ENCODE measurements around the gene LYSMD4. TPM values are rescaled to one million over a fixed set of nuclear protein-coding genes. Genes with fewer than 3 reads are reported as not detected.

LYSMD4 gene
- total RNA-seq, 3 donors from 2014 or later (not counting 1 experiment from before 2014, with no cell fraction given): 5.0 to 9.1 (median 7.2) TPM

DNA sequence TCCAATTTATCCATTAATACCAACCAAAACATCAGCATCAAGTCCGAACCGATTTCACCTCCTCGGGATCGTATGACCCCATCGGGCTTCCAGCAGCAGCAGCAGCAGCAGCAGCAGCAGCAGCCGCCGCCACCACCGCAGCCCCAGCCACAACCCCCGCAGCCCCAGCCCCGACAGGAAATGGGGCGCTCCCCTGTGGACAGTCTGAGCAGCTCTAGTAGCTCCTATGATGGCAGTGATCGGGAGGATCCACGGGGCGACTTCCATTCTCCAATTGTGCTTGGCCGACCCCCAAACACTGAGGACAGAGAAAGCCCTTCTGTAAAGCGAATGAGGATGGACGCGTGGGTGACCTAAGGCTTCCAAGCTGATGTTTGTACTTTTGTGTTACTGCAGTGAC, 20.8 kb downstream of the LYSMD4 start:
- no peak for DNase-seq
- intact Hi-C loops (cut with micrococcal nuclease): no loop called here
- TF ChIP-seq, protein P1, sequence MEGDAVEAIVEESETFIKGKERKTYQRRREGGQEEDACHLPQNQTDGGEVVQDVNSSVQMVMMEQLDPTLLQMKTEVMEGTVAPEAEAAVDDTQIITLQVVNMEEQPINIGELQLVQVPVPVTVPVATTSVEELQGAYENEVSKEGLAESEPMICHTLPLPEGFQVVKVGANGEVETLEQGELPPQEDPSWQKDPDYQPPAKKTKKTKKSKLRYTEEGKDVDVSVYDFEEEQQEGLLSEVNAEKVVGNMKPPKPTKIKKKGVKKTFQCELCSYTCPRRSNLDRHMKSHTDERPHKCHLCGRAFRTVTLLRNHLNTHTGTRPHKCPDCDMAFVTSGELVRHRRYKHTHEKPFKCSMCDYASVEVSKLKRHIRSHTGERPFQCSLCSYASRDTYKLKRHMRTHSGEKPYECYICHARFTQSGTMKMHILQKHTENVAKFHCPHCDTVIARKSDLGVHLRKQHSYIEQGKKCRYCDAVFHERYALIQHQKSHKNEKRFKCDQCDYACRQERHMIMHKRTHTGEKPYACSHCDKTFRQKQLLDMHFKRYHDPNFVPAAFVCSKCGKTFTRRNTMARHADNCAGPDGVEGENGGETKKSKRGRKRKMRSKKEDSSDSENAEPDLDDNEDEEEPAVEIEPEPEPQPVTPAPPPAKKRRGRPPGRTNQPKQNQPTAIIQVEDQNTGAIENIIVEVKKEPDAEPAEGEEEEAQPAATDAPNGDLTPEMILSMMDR (IDR thresholded peaks at IDR 0.05): no peak
- Mint-ChIP-seq H3K9me3 (no peaks in the 10 kb centered on the region), H3K27ac (no peak overlapping the region), H3K36me3 (peaks cover 6% of the 10 kb centered on the region), H3K4me1 (peaks cover 18 to 22% of the 10 kb centered on the region in 2 donors), H3K4me3 (no peak overlapping the region), H3K27me3 (ENCODE audit: low read depth in 2 of 2) (no peaks in the 10 kb centered on the region)
- Histone ChIP-seq H3K4me1 (ENCODE audit: control insufficient read depth, insufficient read depth, low read length) (no peaks in the 10 kb centered on the region), H3K27ac (ENCODE audit: low read length) (no peak overlapping the region), H3K4me3 (ENCODE audit: low read length) (no peak overlapping the region), H3K9me3 (ENCODE audit: control insufficient read depth, insufficient read depth, low read length) (no peaks in the 10 kb centered on the region), H3K27me3 (ENCODE audit: control insufficient read depth, insufficient read depth, low read length) (no peaks in the 10 kb centered on the region), H3K36me3 (ENCODE audit: control insufficient read depth, insufficient read depth, low read length) (peaks cover 32% of the 10 kb centered on the region)
- no peak for ATAC-seq
- 83% methylated on average over 18 of the region's 18 CpGs for WGBS (ENCODE audit: insufficient coverage)

DNA sequence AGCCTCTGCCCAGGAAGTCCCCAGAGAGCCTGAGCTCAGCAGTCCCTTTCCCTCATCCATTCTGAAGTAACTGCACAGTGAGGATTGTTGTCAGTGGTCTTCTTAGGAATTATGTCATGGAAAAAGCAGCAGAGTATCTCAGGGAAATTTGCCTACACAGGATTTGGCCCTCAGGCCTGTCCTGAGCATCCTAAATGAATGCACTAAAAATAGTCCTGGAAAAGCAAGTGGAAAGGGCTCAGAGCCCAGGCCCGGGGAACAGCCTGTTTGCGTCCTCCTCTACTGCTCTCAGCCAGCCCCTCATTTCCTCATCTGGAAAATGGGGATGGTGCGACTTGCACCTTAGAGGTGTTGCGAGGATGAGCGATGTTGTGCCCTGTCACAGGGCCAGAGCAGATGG, 21.6 kb downstream of the LYSMD4 start:
- Mint-ChIP-seq H3K27ac (no peak overlapping the region), H3K27me3 (ENCODE audit: low read depth in 2 of 2) (no peaks in the 10 kb centered on the region), H3K4me3 (no peak overlapping the region), H3K4me1 (peaks cover 18 to 26% of the 10 kb centered on the region in 2 donors), H3K9me3 (no peaks in the 10 kb centered on the region), H3K36me3 (peaks cover 6% of the 10 kb centered on the region)
- H3K4me1 ChIP-seq (ENCODE audit: control insufficient read depth, insufficient read depth, low read length): no peaks in the 10 kb centered on the region
- H3K27ac ChIP-seq (ENCODE audit: low read length): no peak overlapping the region
- WGBS (ENCODE audit: insufficient coverage): 100% methylated on average over 5 of the region's 5 CpGs
- H3K9me3 ChIP-seq (ENCODE audit: control insufficient read depth, insufficient read depth, low read length): no peaks in the 10 kb centered on the region
- intact Hi-C loops (cut with micrococcal nuclease): no loop called here
- peaks cover 32% of the 10 kb centered on the region for H3K36me3 ChIP-seq (ENCODE audit: control insufficient read depth, insufficient read depth, low read length)
- no peak overlapping the region for H3K4me3 ChIP-seq (ENCODE audit: low read length)
- TF ChIP-seq, protein P1 (IDR thresholded peaks at IDR 0.05): no peak
- ATAC-seq: no peak
- no peak for DNase-seq
- H3K27me3 ChIP-seq (ENCODE audit: control insufficient read depth, insufficient read depth, low read length): no peaks in the 10 kb centered on the region

DNA sequence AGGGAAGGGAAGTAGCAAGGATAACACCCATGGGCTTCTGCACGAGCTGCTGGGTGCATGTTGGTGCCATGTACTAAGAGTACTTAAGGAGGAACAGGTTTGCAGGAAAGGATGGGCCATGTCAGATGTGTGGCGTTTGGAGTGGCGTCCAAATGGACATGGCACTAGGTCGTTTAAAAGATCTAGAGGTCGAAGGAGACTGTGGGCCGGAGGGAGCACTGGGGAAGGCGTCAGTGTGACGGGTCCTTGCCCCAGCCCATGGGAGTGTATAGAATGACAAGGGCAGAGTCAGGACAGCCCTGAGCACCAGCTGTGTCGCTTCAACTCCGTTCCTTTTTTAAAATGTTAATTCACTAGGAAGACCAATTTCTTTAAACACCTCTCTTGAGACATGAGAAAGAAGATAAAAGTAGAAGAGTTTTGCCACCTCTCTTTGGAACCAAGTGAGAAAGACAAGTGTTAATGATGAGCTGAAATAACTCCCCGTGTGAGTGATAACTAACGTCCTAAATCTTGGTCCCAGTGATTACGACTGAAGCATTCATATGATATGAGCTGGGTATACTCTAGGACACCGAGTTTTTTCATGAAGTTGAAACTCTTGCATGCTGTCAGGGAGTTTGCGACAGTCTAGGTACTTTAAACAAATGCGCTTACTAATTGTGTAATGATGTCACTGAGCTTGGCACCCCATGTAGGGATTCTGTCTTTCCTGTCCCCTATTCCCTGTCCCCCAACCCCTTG, 23.8 kb downstream of the LYSMD4 start:
- Histone ChIP-seq H3K36me3 (ENCODE audit: control insufficient read depth, insufficient read depth, low read length) (peaks cover 31% of the 10 kb centered on the region), H3K4me1 (ENCODE audit: control insufficient read depth, insufficient read depth, low read length) (no peaks in the 10 kb centered on the region), H3K27ac (ENCODE audit: low read length) (no peak overlapping the region), H3K9me3 (ENCODE audit: control insufficient read depth, insufficient read depth, low read length) (no peaks in the 10 kb centered on the region), H3K27me3 (ENCODE audit: control insufficient read depth, insufficient read depth, low read length) (no peaks in the 10 kb centered on the region), H3K4me3 (ENCODE audit: low read length) (no peak overlapping the region)
- Mint-ChIP-seq H3K27me3 (ENCODE audit: low read depth in 2 of 2) (no peaks in the 10 kb centered on the region), H3K36me3 (peaks cover 6% of the 10 kb centered on the region), H3K4me3 (no peak overlapping the region), H3K27ac (no peak overlapping the region), H3K9me3 (no peaks in the 10 kb centered on the region), H3K4me1 (peaks cover 9 to 18% of the 10 kb centered on the region in 2 donors)
- WGBS (ENCODE audit: insufficient coverage): 95% methylated on average over 14 of the region's 16 CpGs
- no peak for ATAC-seq
- TF ChIP-seq, protein P1 (IDR thresholded peaks at IDR 0.05): no peak
- intact Hi-C loops (cut with micrococcal nuclease): no loop called here
- no peak for DNase-seq

DNA sequence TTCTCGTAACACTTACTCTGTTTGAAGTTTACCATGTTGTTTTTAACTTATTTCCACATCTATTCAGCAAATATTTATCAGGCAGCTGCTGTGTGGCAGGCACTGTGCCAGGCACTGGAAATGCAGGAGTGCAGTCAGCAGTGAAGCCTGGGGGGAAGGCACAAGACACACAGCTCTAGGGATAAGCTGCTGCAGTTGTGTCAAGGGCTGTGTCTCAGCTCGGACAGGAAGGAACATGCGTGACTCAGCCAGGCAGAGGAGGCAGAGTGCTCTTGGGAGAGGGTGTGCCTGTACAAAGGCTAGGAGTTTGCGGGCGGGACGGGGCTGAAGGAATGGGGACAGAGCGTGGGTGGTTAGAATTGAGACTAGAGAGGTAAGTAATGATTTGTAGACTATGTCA, 24.7 kb downstream of the LYSMD4 start:
- DNase-seq (no peak), ATAC-seq (no peak)
- Mint-ChIP-seq H3K4me3 (no peak overlapping the region), H3K4me1 (peaks cover 9 to 18% of the 10 kb centered on the region in 2 donors), H3K36me3 (peaks cover 6% of the 10 kb centered on the region), H3K9me3 (no peaks in the 10 kb centered on the region), H3K27me3 (ENCODE audit: low read depth in 2 of 2) (no peaks in the 10 kb centered on the region), H3K27ac (no peak overlapping the region)
- H3K4me1 ChIP-seq (ENCODE audit: control insufficient read depth, insufficient read depth, low read length): no peaks in the 10 kb centered on the region
- no peak overlapping the region for H3K27ac ChIP-seq (ENCODE audit: low read length)
- 93% methylated on average over 7 of the region's 7 CpGs for WGBS (ENCODE audit: insufficient coverage)
- H3K9me3 ChIP-seq (ENCODE audit: control insufficient read depth, insufficient read depth, low read length): no peaks in the 10 kb centered on the region
- no peak overlapping the region for H3K4me3 ChIP-seq (ENCODE audit: low read length)
- no peaks in the 10 kb centered on the region for H3K27me3 ChIP-seq (ENCODE audit: control insufficient read depth, insufficient read depth, low read length)
- peaks cover 31% of the 10 kb centered on the region for H3K36me3 ChIP-seq (ENCODE audit: control insufficient read depth, insufficient read depth, low read length)
- TF ChIP-seq, protein P1 (IDR thresholded peaks at IDR 0.05): no peak
- intact Hi-C loops (cut with micrococcal nuclease): no loop called here
